Ishikawa (cell line): ENCODE results near the gene MORC1.

Source experiments
- CEBPB ChIP-seq: IDR thresholded peaks from 2 replicates; pipeline ENCODE4 v1.6.1; 2012
- CREB1 ChIP-seq: IDR thresholded peaks from 2 replicates; pipeline ENCODE4 v1.6.1; 2012; ENCODE audit warnings: low read depth
- EGR1 ChIP-seq: IDR thresholded peaks from 2 replicates; pipeline ENCODE4 v1.6.1; 2012
- EP300 ChIP-seq: IDR thresholded peaks from 2 replicates; pipeline ENCODE4 v1.6.1; 2012; ENCODE audit warnings: borderline replicate concordance
- FOXM1 ChIP-seq: IDR thresholded peaks from 2 replicates; pipeline ENCODE4 v1.6.1; 2012; ENCODE audit warnings: low read depth, borderline replicate concordance
- MAX ChIP-seq: IDR thresholded peaks from 2 replicates; pipeline ENCODE4 v1.6.1; 2012
- NFIC ChIP-seq: IDR thresholded peaks from 2 replicates; pipeline ENCODE4 v1.6.1; 2012
- RAD21 ChIP-seq: IDR thresholded peaks from 2 replicates; pipeline ENCODE4 v1.6.1; 2012; ENCODE audit warnings: low read depth
- REST ChIP-seq: IDR thresholded peaks from 2 replicates; pipeline ENCODE4 v1.6.1; 2012; ENCODE audit warnings: low read depth, mild to moderate bottlenecking
- TAF1 ChIP-seq: IDR thresholded peaks from 2 replicates; pipeline ENCODE4 v1.6.1; 2012; ENCODE audit warnings: low read depth, mild to moderate bottlenecking
- TCF12 ChIP-seq: IDR thresholded peaks from 2 replicates; pipeline ENCODE4 v1.6.1; 2012; ENCODE audit warnings: low read depth
- TEAD4 ChIP-seq: IDR thresholded peaks from 2 replicates; pipeline ENCODE4 v1.6.1; 2012
- YY1 ChIP-seq: IDR thresholded peaks from 2 replicates; pipeline ENCODE4 v1.6.1; 2012; ENCODE audit warnings: low read depth
- ZBTB7A ChIP-seq: IDR thresholded peaks from 2 replicates; pipeline ENCODE4 v1.6.1; 2012; ENCODE audit warnings: low read depth
- TF ChIP-seq, protein P1 (sequence below): IDR thresholded peaks from 2 replicates; pipeline ENCODE4 v1.6.1; 2012

The MORC1 gene, protein sequence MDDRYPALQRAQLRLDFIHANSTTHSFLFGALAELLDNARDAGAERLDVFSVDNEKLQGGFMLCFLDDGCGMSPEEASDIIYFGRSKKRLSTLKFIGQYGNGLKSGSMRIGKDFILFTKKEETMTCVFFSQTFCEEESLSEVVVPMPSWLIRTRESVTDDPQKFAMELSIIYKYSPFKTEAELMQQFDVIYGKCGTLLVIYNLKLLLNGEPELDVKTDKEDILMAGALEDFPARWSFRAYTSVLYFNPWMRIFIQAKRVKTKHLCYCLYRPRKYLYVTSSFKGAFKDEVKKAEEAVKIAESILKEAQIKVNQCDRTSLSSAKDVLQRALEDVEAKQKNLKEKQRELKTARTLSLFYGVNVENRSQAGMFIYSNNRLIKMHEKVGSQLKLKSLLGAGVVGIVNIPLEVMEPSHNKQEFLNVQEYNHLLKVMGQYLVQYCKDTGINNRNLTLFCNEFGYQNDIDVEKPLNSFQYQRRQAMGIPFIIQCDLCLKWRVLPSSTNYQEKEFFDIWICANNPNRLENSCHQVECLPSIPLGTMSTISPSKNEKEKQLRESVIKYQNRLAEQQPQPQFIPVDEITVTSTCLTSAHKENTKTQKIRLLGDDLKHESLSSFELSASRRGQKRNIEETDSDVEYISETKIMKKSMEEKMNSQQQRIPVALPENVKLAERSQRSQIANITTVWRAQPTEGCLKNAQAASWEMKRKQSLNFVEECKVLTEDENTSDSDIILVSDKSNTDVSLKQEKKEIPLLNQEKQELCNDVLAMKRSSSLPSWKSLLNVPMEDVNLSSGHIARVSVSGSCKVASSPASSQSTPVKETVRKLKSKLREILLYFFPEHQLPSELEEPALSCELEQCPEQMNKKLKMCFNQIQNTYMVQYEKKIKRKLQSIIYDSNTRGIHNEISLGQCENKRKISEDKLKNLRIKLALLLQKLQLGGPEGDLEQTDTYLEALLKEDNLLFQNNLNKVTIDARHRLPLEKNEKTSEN

DNA sequence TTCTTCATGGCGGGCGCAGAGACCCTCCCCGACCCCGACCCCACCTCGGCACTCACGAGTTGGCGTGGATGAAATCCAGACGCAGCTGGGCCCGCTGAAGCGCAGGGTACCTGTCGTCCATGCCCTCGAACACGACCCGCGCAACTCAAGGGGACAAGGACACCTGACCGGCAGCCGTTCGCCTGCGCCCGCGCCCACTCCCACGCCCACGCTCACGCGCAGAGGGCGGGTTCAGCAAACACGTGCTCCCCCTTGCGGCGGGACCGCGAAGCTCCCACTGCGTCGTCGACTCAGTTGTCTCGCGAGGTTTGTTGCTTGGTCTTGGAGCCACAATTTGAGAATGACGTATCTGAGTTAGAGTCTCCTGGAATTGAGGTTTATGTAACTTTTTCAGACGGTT lies at the start of gene MORC1:
Gene MORC1, minus strand, starts transcription at position 196 of the 400 bp plus-strand sequence. Its CDS starts 75 bp downstream, at position 121.
- TF ChIP-seq TAF1 = no peak
- TF ChIP-seq FOXM1 = no peak

DNA sequence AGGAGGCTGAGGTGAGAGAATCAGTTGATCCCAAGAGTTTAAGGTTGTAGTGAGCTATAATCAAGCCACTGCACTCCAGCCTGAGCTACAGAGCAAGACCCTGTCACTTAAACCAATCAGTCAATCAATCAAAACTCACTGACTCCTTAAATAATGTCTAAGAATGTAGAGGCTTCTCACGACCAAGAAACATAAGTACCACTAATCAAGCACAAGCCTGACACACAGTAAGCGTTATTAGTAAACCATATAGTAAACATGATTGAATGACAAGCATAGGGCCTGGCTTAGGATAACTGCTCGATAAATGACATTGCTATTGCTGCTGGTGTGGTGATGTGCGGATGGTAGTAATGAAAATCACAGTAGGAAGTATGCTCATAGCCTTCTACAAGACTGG lies 48.0 kb upstream of the MORC1 start:
- TF ChIP-seq, protein P1, sequence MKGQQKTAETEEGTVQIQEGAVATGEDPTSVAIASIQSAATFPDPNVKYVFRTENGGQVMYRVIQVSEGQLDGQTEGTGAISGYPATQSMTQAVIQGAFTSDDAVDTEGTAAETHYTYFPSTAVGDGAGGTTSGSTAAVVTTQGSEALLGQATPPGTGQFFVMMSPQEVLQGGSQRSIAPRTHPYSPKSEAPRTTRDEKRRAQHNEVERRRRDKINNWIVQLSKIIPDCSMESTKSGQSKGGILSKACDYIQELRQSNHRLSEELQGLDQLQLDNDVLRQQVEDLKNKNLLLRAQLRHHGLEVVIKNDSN = no peak

- TF ChIP-seq NFIC (no peak), EP300 (no peak), TCF12 (no peak), RAD21 (no peak), ZBTB7A (no peak), REST (no peak), CREB1 (no peak), FOXM1 (no peak), CEBPB (no peak), EGR1 (no peak), TEAD4 (no peak), YY1 (no peak)
- TF ChIP-seq, protein P1 = no peak
These were observed 43.7 kb upstream of the MORC1 start for GRCh38 chr3:109161487-109162123.

DNA sequence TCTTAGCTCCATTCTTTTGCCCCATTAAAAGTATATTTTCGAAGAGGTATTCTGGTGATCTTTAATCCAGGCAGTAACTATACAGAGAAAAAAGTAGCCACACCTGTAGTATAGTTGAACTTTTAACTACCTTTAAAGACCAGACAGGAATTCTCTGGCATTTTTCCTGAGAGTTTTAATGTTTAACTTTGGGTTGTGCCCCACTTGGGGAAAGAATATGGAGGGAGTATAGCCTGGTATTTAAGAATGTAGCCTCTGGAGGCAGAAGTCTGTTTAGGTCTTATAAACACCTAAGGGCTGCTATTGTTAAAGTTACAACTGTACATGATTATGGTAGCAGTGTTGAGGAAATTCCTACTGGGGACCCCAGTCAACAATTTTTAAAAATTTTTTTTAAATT lies 37.9 kb upstream of the MORC1 start:
- no peak for TF ChIP-seq TAF1
- TF ChIP-seq NFIC = no peak
- TF ChIP-seq MAX = no peak
- TF ChIP-seq EGR1 = no peak
- TF ChIP-seq REST = no peak
- TF ChIP-seq, protein P1 = no peak
- no peak for TF ChIP-seq FOXM1
- no peak for TF ChIP-seq TCF12
- TF ChIP-seq CREB1 = no peak
- TF ChIP-seq TEAD4 = no peak
- no peak for TF ChIP-seq EP300
- no peak for TF ChIP-seq RAD21
- no peak for TF ChIP-seq CEBPB
- no peak for TF ChIP-seq YY1
- TF ChIP-seq ZBTB7A = no peak

DNA sequence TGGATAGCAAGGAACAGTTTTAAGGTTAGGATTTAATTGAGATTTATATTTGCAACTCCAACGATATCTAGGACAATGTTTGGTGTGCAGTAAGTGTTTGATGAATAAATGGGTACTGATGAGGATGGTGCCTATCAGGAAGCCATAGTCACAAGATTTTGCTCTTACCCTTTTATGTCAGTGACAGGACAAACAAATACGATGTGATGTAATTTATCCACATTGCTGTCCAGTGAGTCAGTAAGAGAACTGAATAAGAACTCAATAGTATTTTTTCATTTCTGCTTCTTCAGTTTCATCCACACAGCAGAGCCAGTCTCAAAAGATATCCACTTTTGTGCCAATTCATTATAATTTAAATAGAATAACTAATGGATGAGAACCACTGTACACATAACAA lies 37.0 kb upstream of the MORC1 start:
- TF ChIP-seq YY1 (no peak), MAX (no peak), EGR1 (no peak), ZBTB7A (no peak), TAF1 (no peak), TCF12 (no peak), TEAD4 (no peak), CEBPB (no peak), EP300 (no peak), CREB1 (no peak), REST (no peak)
- TF ChIP-seq, protein P1 = no peak
